ENCODE data around the gene LARGE2. TPM values are rescaled to one million over a fixed set of nuclear protein-coding genes. Genes with fewer than 3 reads are reported as not detected.
A peak's percentile ranks its signal among the peaks of the same experiment; 100 is the strongest.

The LARGE2 gene
- total RNA-seq (2021; fragmentation: NEBNext Ultra II Directional; extraction: Animal tissue kit (Norgen Biotek cat#: 25700)) = not detected
- long read RNA-seq = 0 reads

DNA sequence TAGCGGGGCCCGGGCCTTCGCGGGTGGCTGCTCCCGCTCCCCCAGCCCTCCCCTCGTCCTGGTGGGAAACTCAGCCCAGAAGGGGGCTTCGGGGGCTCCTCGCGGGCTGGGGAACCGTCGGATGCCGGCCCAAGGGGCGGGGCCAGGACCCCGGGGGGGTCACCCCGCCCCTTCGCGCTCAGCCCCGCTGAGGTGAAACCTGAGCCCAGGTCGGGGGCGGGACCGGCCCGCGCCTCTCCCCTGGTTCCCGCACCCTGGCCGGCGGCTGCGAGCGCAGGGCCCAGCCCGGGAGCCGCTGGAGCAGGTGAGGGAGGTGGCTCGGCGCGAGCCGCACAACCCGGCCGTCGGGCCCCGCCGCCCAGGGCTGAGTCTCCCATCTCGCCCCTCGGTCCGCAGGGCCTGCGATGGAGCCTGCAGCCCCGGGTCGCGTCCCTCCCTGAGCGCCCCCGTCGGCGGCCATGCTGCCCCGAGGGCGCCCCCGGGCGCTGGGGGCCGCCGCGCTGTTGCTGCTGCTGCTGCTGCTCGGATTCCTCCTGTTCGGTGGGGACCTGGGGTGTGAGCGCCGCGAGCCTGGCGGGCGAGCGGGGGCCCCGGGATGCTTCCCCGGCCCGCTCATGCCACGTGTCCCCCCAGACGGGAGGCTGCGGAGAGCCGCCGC, at the start of gene LARGE2:
TSS of gene LARGE2 (plus strand) at position 232 of the 658 bp plus-strand sequence. CDS start at position 459, 227 bp downstream.
- H3K36me3 Mint-ChIP-seq (ENCODE audit: low read depth) = no peaks in the 10 kb centered on the region
- H3K4me1 Mint-ChIP-seq (ENCODE audit: low read depth) = peaks cover 7% of the 10 kb centered on the region; the same call in 1 of the 2 replicates
- no peaks in the 10 kb centered on the region for H3K9me3 Mint-ChIP-seq
- no peak within 1 kb of the TSS for H3K4me3 Mint-ChIP-seq
- peaks cover 38% of the 10 kb centered on the region for H3K27me3 Mint-ChIP-seq (ENCODE audit: insufficient read depth)
- TF ChIP-seq, protein P1, sequence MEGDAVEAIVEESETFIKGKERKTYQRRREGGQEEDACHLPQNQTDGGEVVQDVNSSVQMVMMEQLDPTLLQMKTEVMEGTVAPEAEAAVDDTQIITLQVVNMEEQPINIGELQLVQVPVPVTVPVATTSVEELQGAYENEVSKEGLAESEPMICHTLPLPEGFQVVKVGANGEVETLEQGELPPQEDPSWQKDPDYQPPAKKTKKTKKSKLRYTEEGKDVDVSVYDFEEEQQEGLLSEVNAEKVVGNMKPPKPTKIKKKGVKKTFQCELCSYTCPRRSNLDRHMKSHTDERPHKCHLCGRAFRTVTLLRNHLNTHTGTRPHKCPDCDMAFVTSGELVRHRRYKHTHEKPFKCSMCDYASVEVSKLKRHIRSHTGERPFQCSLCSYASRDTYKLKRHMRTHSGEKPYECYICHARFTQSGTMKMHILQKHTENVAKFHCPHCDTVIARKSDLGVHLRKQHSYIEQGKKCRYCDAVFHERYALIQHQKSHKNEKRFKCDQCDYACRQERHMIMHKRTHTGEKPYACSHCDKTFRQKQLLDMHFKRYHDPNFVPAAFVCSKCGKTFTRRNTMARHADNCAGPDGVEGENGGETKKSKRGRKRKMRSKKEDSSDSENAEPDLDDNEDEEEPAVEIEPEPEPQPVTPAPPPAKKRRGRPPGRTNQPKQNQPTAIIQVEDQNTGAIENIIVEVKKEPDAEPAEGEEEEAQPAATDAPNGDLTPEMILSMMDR (IDR thresholded peaks at IDR 0.05) = no peak
- DNase-seq = no peak
- H3K27ac Mint-ChIP-seq = no peak within 1 kb of the TSS

DNA sequence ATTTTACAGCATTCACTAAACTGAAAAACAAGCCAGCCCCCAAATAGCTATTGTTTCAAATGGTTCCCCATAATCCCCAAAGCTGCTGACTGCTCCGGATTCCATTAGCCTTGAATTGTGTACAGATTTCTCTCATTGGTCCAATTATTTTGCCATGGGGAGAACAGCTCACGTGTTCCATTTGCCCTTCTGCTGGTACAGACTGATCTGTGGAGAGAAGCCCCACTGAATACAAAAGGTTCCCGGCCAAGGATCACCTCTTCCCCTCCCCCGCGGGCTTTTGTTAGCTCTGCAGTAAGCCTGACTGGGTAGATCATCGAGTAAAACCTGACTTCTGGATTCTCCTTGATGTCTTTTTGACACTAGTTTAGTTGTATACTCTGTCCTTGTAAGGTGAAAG, 46.1 kb upstream of the LARGE2 start:
- H3K4me3 Mint-ChIP-seq = no peak overlapping the region
- no peak for DNase-seq
- TF ChIP-seq, protein P1 (IDR thresholded peaks at IDR 0.05) = no peak

DNA sequence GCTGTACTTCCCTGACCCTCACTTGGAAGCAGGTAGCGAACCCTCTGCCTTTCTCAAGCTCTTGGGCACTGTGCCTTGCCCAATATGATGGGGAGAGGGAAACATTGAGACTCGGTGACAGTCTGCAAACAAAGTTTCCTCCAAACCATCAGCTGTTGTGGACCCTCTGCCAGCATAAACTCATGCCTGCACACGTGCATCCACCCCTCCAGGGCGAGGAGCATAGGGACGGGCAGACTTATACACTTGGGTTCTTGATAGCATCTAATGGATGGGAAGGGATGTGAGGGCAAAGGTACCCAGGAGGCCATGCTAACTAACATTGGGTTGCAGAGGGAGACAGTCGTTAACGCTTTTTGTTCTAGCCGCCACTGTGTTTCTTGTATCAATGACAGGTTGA, 45.2 kb upstream of the LARGE2 start:
- H3K27me3 Mint-ChIP-seq (ENCODE audit: insufficient read depth) = peaks cover 3% of the 10 kb centered on the region
- no peak overlapping the region for H3K4me3 Mint-ChIP-seq
- TF ChIP-seq, protein P1 (IDR thresholded peaks at IDR 0.05) = no peak
- peaks cover 12% of the 10 kb centered on the region for H3K36me3 Mint-ChIP-seq (ENCODE audit: low read depth)
- no peak overlapping the region for H3K27ac Mint-ChIP-seq
- no peaks in the 10 kb centered on the region for H3K9me3 Mint-ChIP-seq
- peaks cover 29% of the 10 kb centered on the region for H3K4me1 Mint-ChIP-seq (ENCODE audit: low read depth)
- no peak for DNase-seq

More for the DNA sequence above, 46.1 kb upstream of the LARGE2 start:
- no peaks in the 10 kb centered on the region for H3K9me3 Mint-ChIP-seq
- peaks cover 10% of the 10 kb centered on the region for H3K36me3 Mint-ChIP-seq (ENCODE audit: low read depth)
- H3K4me1 Mint-ChIP-seq (ENCODE audit: low read depth) = peaks cover 29% of the 10 kb centered on the region
- H3K27ac Mint-ChIP-seq = no peak overlapping the region
- peaks cover 3% of the 10 kb centered on the region for H3K27me3 Mint-ChIP-seq (ENCODE audit: insufficient read depth)

DNA sequence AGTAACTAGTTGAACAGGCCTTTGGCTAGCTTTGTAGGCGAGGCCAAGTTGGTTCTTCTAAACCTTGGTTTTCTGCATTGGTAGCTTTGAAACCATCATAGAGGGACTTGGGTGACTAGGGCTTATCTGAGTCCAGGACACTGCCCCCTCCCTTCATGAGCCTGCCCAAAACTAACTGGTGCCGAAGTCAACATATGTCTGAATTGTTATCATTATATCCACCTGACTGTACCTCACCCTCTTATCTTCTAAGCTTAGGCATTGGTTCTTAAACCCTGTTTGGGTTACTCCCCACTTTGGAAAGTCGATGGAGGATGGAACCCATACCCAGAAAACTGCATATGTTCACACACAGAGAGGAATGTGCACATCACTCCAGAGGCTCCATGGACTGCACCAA, 44.6 kb upstream of the LARGE2 start:
- Mint-ChIP-seq H3K4me3 (no peak overlapping the region), H3K9me3 (no peaks in the 10 kb centered on the region), H3K27ac (no peak overlapping the region), H3K27me3 (ENCODE audit: insufficient read depth) (peaks cover 3% of the 10 kb centered on the region), H3K36me3 (ENCODE audit: low read depth) (peaks cover 14% of the 10 kb centered on the region), H3K4me1 (ENCODE audit: low read depth) (peaks cover 24% of the 10 kb centered on the region)
- DNase-seq = no peak
- TF ChIP-seq, protein P1 (IDR thresholded peaks at IDR 0.05) = no peak

DNA sequence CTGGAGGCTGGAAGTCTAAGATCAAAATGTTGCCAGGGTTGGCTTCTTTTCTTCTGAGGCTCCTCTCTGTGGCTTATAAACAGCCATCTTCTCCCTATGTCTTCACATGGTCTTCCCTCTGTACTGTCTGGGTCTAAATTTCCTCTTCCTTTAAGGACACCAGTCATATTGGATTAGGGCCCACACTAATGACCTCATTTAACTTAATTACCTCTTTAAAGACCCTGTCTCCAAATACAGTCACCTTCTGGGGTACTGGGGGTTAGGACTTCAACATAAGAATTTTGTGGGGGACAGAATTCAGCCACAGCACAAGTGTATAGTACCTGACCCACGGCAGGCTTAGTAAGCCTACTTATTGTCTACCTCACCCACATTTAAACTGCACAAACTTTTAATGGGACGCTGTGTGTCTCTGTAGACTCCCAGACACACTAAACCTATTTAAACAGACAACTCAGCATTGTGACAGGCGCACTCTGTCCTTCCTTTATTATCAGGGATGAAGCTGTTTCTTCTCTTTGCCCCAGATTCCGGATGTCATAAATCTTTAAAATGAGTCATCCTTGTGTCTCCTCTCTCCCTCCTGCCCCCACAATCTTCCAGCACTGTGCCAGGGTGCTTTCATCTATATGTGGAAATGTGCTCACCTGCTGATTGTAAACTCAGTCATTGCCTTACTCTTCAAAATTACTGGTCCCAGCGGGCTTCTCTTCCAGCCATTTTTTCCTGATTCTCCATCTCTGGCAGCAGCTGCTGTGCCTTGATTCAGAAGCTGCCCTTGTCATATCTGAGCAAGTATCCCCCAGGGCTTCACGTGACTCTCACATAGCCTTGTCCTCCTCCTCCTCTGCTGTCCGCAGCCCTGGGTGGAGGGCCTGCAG, 42.4 kb upstream of the LARGE2 start:
- no peaks in the 10 kb centered on the region for H3K9me3 Mint-ChIP-seq
- peaks cover 16% of the 10 kb centered on the region for H3K4me1 Mint-ChIP-seq (ENCODE audit: low read depth)
- no peak overlapping the region for H3K4me3 Mint-ChIP-seq
- TF ChIP-seq, protein P1 (IDR thresholded peaks at IDR 0.05) = no peak
- H3K36me3 Mint-ChIP-seq (ENCODE audit: low read depth) = peaks cover 10% of the 10 kb centered on the region
- DNase-seq = peak; percentile 21
- peaks cover 2% of the 10 kb centered on the region for H3K27me3 Mint-ChIP-seq (ENCODE audit: insufficient read depth)
- H3K27ac Mint-ChIP-seq = no peak overlapping the region
